ENCODE measurements around the gene FBXL3.
A peak's percentile ranks its signal among the peaks of the same experiment; 100 is the strongest.

The FBXL3 gene

GRCh38 chr13:77019756-77020155 lies 7.2 kb downstream of the FBXL3 start (continued):
- TF ChIP-seq PRDM2 (tag by site-specific recombination; IDR thresholded peaks at IDR 0.05; ENCODE audit: borderline replicate concordance) (no peak), ZNF335 (tag by site-specific recombination; conservative IDR thresholded peaks at IDR 0.05) (no peak), GLIS1 (tag by site-specific recombination; IDR thresholded peaks at IDR 0.05) (no peak), ZNF544 (tag by site-specific recombination; IDR thresholded peaks at IDR 0.05) (no peak), ZNF654 (tag by site-specific recombination; IDR thresholded peaks at IDR 0.05; ENCODE audit: low read depth) (no peak), INSM2 (tag by site-specific recombination; IDR thresholded peaks at IDR 0.05) (no peak), ZNF266 (tag by site-specific recombination; IDR thresholded peaks at IDR 0.05; ENCODE audit: low read depth) (no peak), SCRT2 (tag by site-specific recombination; IDR thresholded peaks at IDR 0.05) (no peak)

- Histone ChIP-seq H3K4me1 (ENCODE audit: control insufficient read depth, insufficient read depth, low read length) (no peaks in the 10 kb centered on the region), H3K36me3 (ENCODE audit: control insufficient read depth in 2 of 2, insufficient read depth in 1 of 2, low read length in 2 of 2) (peaks cover 16 to 87% of the 10 kb centered on the region in 2 experiments), H3K4me3 (ENCODE audit: low read depth, low read length) (no peak overlapping the region), H3K9me3 (ENCODE audit: control insufficient read depth, insufficient read depth, low read depth, low read length) (no peaks in the 10 kb centered on the region), H3K27ac (ENCODE audit: extremely low read depth, low read depth, low read length) (no peak overlapping the region)
- POLR2A ChIA-PET = interaction anchor here (1.2 kb wide), 2 partner anchors 8 to 9 kb away, joined by 5 to 7 read pairs; partner anchors contain the start of gene FBXL3
- TF ChIP-seq REPIN1 (tag by site-specific recombination; IDR thresholded peaks at IDR 0.05; ENCODE audit: low read depth) (no peak), ZNF423 (tag by site-specific recombination; IDR thresholded peaks at IDR 0.05) (no peak)
- CTCF ChIA-PET = interaction anchor here (1.0 to 1.2 kb wide), 3 partner anchors 8 to 12 kb away, joined by 3 to 6 read pairs (median 3); no protein-coding TSS in a partner anchor
Measured at GRCh38 chr13:77016888-77017623, 9.9 kb downstream of the FBXL3 start.

DNA sequence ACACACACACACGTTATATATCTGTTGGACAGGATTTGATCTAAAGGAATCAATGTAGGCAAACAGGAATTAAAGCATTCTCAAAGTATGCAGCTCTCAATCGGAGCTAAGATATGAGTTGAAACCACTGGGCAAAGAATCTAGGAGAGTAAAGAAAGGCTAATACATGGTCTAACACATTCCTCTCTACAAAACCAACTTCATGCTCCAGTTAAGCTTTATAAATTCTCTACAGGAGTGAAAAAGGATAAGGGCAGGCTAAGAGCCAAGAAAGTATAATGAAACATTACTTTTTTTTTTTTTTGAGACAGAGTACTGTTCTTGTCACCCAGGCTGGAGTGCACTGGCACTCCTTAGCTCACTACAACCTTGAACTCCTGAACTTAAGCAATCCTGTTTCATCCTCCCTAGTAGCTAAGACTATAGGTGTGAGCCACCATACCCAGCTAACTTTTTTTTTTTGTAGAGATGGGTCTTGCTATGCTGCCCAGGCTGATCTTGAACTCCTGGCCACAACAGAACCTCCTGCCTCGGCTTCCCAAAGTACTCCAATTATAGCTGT lies 10.6 kb downstream of the FBXL3 start:
- no peaks in the 10 kb centered on the region for H3K4me1 ChIP-seq (ENCODE audit: control insufficient read depth, insufficient read depth, low read length)
- no peak overlapping the region for H3K4me3 ChIP-seq (ENCODE audit: low read depth, low read length)
- ChIA-PET CTCF (interaction anchor here (1.0 to 1.2 kb wide), 3 partner anchors 7 to 12 kb away, joined by 3 to 6 read pairs (median 3); no protein-coding TSS in a partner anchor), POLR2A (interaction anchor here (1.2 kb wide), 2 partner anchors 9 to 10 kb away, joined by 5 to 7 read pairs; partner anchors contain the start of gene FBXL3)
- H3K27ac ChIP-seq (ENCODE audit: extremely low read depth, low read depth, low read length) = no peak overlapping the region
- no peaks in the 10 kb centered on the region for H3K9me3 ChIP-seq (ENCODE audit: control insufficient read depth, insufficient read depth, low read depth, low read length)
- TF ChIP-seq ZNF221 (tag by site-specific recombination; IDR thresholded peaks at IDR 0.05; ENCODE audit: borderline replicate concordance) (no peak), REPIN1 (tag by site-specific recombination; IDR thresholded peaks at IDR 0.05; ENCODE audit: low read depth) (no peak), ZNF610 (tag by site-specific recombination; IDR thresholded peaks at IDR 0.05; ENCODE audit: borderline replicate concordance) (no peak), ZNF121 (tag by site-specific recombination; IDR thresholded peaks at IDR 0.05) (peak; percentile 70; the same call in 1 of the 2 replicates)
- peaks cover 19 to 90% of the 10 kb centered on the region in 2 experiments for H3K36me3 ChIP-seq (ENCODE audit: control insufficient read depth in 2 of 2, insufficient read depth in 1 of 2, low read length in 2 of 2)

Data from HEK293 (cell line).